ENCODE measurements around the gene RAMP1.

RAMP1 gene

GRCh38 chr2:237876951-237877491, 17.6 kb downstream of the RAMP1 start:
- DNase-seq = peak in 1 of 4 experiments; percentile 1

- DNase-seq = peak in 1 of 4 experiments; percentile 1
Measured at GRCh38 chr2:237877576-237878307, 18.3 kb downstream of the RAMP1 start.

- no peak for DNase-seq
Measured at GRCh38 chr2:237878321-237879057, 19.1 kb downstream of the RAMP1 start.

GRCh38 chr2:237879058-237879430, 19.6 kb downstream of the RAMP1 start:
- DNase-seq = no peak

GRCh38 chr2:237879991-237880560, 20.7 kb downstream of the RAMP1 start:
- no peak for DNase-seq

- no peak for DNase-seq
Measured at GRCh38 chr2:237882510-237883481, 23.4 kb downstream of the RAMP1 start.

GRCh38 chr2:237883951-237884446, 24.6 kb downstream of the RAMP1 start:
- DNase-seq = no peak

GRCh38 chr2:237884681-237885080, 25.3 kb downstream of the RAMP1 start:
- DNase-seq = no peak

- no peak for DNase-seq
Measured at GRCh38 chr2:237885111-237885930, 25.9 kb downstream of the RAMP1 start.

GRCh38 chr2:237885931-237886684, 26.7 kb downstream of the RAMP1 start:
- DNase-seq = no peak

- no peak for DNase-seq
Measured at GRCh38 chr2:237886685-237887481, 27.5 kb downstream of the RAMP1 start.

- DNase-seq = peak; percentile 21 to 90 (median 66)
Measured at GRCh38 chr2:237888389-237888788, 29.0 kb downstream of the RAMP1 start.

GRCh38 chr2:237889016-237889415, 29.6 kb downstream of the RAMP1 start:
- no peak for DNase-seq

- no peak for DNase-seq
Measured at GRCh38 chr2:237889811-237890210, 30.4 kb downstream of the RAMP1 start.

GRCh38 chr2:237892478-237892877, 33.1 kb downstream of the RAMP1 start:
- no peak for DNase-seq

GRCh38 chr2:237892984-237893595, 33.7 kb downstream of the RAMP1 start:
- no peak for DNase-seq

GRCh38 chr2:237894396-237894979, 35.1 kb downstream of the RAMP1 start:
- DNase-seq = no peak

- no peak for DNase-seq
Measured at GRCh38 chr2:237894986-237895543, 35.6 kb downstream of the RAMP1 start.
